Kidney (tissue), 14 donors: Measurements from ENCODE around the gene CITED4. TPM values are rescaled to one million over a fixed set of nuclear protein-coding genes. Genes with fewer than 3 reads are reported as not detected.

Experiments used
- DNase-seq, 5 donors: peaks; one replicate each; pipeline ENCODE4 v3.0.0-alpha.2; 2013 to 2020
- FAIRE-seq: peaks from 2 replicates; lab custom pipeline; 2012; peaks lifted over from hg19 to GRCh38; lab: Jason Lieb, UNC
- H3K27ac ChIP-seq, 2 donors: one replicate each; pipeline ENCODE4 v1.7.0; 2013; ENCODE audit warnings: low read depth in 2 of 2, low read length in 2 of 2, inconsistent platforms in 1 of 2
- H3K27me3 ChIP-seq: one replicate; pipeline ENCODE4 v1.7.1; 2013; ENCODE audit warnings: low read length, inconsistent platforms; ENCODE audit not compliant: control insufficient read depth, insufficient read depth
- H3K36me3 ChIP-seq, 3 donors: one replicate each; pipeline versions ENCODE4 v1.7.0 to v1.7.1; 2013; ENCODE audit warnings: low read length in 3 of 3, control low read depth in 1 of 3, inconsistent platforms in 1 of 3; ENCODE audit not compliant: insufficient read depth in 3 of 3, control insufficient read depth in 2 of 3
- H3K4me1 ChIP-seq, 3 donors: one replicate each; pipeline versions ENCODE4 v1.7.0 to v1.7.1; 2013; ENCODE audit warnings: low read length in 3 of 3, inconsistent platforms in 1 of 3, low read depth in 1 of 3; ENCODE audit not compliant: control insufficient read depth in 2 of 3, insufficient read depth in 2 of 3
- H3K4me3 ChIP-seq, 3 donors: one replicate each; pipeline versions ENCODE4 v1.7.0 to v1.8.1; 2013; ENCODE audit warnings: low read length in 3 of 3, control low read depth in 1 of 3, inconsistent platforms in 1 of 3
- H3K9ac ChIP-seq, 3 donors: one replicate each; pipeline versions ENCODE4 v1.7.0 to v1.7.1; 2013; ENCODE audit warnings: low read length in 3 of 3, control low read depth in 1 of 3, inconsistent platforms in 1 of 3
- H3K9me3 ChIP-seq, 3 donors: one replicate each; pipeline versions ENCODE4 v1.7.0 to v1.7.1; 2013; ENCODE audit warnings: low read length in 3 of 3, control low read depth in 1 of 3, inconsistent platforms in 1 of 3; ENCODE audit not compliant: control insufficient read depth in 2 of 3, insufficient read depth in 1 of 3
- intact Hi-C: fragments of 100-400 bp; cut with DNase I; formaldehyde crosslinking; loops from one replicate; pipeline ENCODE4 v1.11.1; 2022
- polyA plus RNA-seq: library from polyadenylated mRNA; stranded (reverse); fragments of 350-450 nt; fragmentation: Illumina TruSeq; extraction: RNeasy Lipid Tissue Mini Kit (QIAGEN cat#74804); gene quantifications from one replicate; pipeline ENCODE4 v1.2.3, GENCODE V29; 2014; ENCODE audit warnings: low read depth, low replicate concordance; ENCODE audit not compliant: insufficient read depth
- total RNA-seq: library from RNA; stranded (reverse); fragmentation: NEBNext Ultra II Directional; extraction: Animal tissue kit (Norgen Biotek cat#: 25700); gene quantifications from one replicate; pipeline ENCODE4 v1.2.1, GENCODE V29; 2021
- TF ChIP-seq, protein P1 (sequence below): IDR thresholded peaks from 3 replicates; pipeline ENCODE4 v1.5.1; 2012; ENCODE audit warnings: mild to moderate bottlenecking, moderate library complexity, borderline replicate concordance; ENCODE audit not compliant: insufficient read depth; ENCODE audit errors: extremely low read depth
- donor health status: control.
- donor health status: control.
- donor health status: control.
- donor health status: control.
- donor health status: control.
- donor health status: DM: yes; HTN: yes; CAD: no.
- donor health status: Normal renal cell carcinoma (clear cell type).

The CITED4 gene
- total and polyA plus RNA-seq, 2 donors from 2014 or later: 21.7 to 78.6 TPM

- no peaks in the 10 kb centered on the region for H3K36me3 ChIP-seq
- H3K9me3 ChIP-seq: no peaks in the 10 kb centered on the region
- H3K27me3 ChIP-seq: no peaks in the 10 kb centered on the region
- H3K27ac ChIP-seq: no peak overlapping the region
- FAIRE-seq (no peak), DNase-seq (no peak)
- peak overlapping the region in 1 of 3 donors; percentile 19 for H3K9ac ChIP-seq
- no peak overlapping the region for H3K4me3 ChIP-seq
- TF ChIP-seq, protein P1, sequence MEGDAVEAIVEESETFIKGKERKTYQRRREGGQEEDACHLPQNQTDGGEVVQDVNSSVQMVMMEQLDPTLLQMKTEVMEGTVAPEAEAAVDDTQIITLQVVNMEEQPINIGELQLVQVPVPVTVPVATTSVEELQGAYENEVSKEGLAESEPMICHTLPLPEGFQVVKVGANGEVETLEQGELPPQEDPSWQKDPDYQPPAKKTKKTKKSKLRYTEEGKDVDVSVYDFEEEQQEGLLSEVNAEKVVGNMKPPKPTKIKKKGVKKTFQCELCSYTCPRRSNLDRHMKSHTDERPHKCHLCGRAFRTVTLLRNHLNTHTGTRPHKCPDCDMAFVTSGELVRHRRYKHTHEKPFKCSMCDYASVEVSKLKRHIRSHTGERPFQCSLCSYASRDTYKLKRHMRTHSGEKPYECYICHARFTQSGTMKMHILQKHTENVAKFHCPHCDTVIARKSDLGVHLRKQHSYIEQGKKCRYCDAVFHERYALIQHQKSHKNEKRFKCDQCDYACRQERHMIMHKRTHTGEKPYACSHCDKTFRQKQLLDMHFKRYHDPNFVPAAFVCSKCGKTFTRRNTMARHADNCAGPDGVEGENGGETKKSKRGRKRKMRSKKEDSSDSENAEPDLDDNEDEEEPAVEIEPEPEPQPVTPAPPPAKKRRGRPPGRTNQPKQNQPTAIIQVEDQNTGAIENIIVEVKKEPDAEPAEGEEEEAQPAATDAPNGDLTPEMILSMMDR: no peak
- intact Hi-C loops: no loop called here
- H3K4me1 ChIP-seq: peaks cover 0 to 4% (median 4%) of the 10 kb centered on the region in 3 donors
These were observed 36.2 kb downstream of the CITED4 start for GRCh38 chr1:40825996-40826395.

DNA sequence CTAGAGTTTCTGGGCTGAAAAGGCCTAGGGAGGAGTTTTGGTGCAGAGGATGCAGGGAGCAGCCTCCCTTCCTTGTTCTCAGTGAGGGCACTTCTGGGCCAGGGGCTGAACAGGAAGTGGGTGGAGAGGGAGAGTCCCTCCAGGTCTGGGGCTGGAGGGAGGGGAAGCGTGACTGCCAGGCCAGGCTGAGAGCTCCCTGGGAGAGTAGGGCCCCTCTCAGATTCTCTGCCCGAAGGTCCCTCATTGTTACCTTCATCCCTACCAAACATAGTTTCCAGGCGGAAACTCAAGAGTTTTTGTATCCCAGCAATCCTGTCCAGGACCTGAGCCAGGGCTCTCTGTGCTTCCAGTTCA is 36.8 kb downstream of the CITED4 start:
- Histone ChIP-seq H3K27ac (no peak overlapping the region), H3K4me1 (peaks cover 0 to 4% (median 4%) of the 10 kb centered on the region in 3 donors), H3K27me3 (no peaks in the 10 kb centered on the region), H3K9me3 (no peaks in the 10 kb centered on the region), H3K36me3 (no peaks in the 10 kb centered on the region), H3K9ac (peak overlapping the region in 1 of 3 donors; percentile 19), H3K4me3 (no peak overlapping the region)
- no peak for FAIRE-seq
- TF ChIP-seq, protein P1: no peak
- peak in 2 of 5 donors; percentile 60 to 72 for DNase-seq
- intact Hi-C loops: no loop called here

- Histone ChIP-seq H3K9ac (no peak overlapping the region), H3K4me3 (no peak overlapping the region), H3K27ac (no peak overlapping the region), H3K27me3 (no peaks in the 10 kb centered on the region), H3K9me3 (no peaks in the 10 kb centered on the region), H3K36me3 (no peaks in the 10 kb centered on the region), H3K4me1 (peaks cover 0 to 4% (median 4%) of the 10 kb centered on the region in 3 donors)
- no peak for FAIRE-seq
- TF ChIP-seq, protein P1: no peak
- intact Hi-C loops: no loop called here
- DNase-seq: peak in 2 of 5 donors; percentile 57 to 63
These were observed 37.4 kb downstream of the CITED4 start for GRCh38 chr1:40824591-40825434.
